HAP-1 (cell line): ENCODE data around the gene UTP20.
"Not testable (repeated sequence)": the region's sequence is repeated elsewhere in the genome, so short reads cannot be mapped to it uniquely, and the experiment has no call there.

ENCODE experiments used
- DNase-seq, 2 experiments: peaks; one replicate each; pipeline ENCODE4 v3.0.0-alpha.2; 2016 to 2020; ENCODE audit warnings: low spot score in 2 of 2
- H3K27me3 ChIP-seq: fragments of 250-450 bp; sonication (Bioruptor Pico); 2 replicates; pipeline ENCODE4 v1.5.1; 2020; ENCODE audit warnings: low read depth, mild to moderate bottlenecking, moderate library complexity
- H3K36me3 ChIP-seq: fragments of 250-450 bp; sonication (Bioruptor Pico); replicated peaks from 2 replicates; pipeline ENCODE4 v1.5.1; 2020; ENCODE audit warnings: mild to moderate bottlenecking
- H3K4me1 ChIP-seq: fragments of 250-450 bp; sonication (Bioruptor Pico); 2 replicates; pipeline ENCODE4 v1.5.1; 2020; ENCODE audit warnings: mild to moderate bottlenecking
- H3K4me3 ChIP-seq: fragments of 250-450 bp; sonication (Bioruptor Pico); 2 replicates; pipeline ENCODE4 v1.5.1; 2020; ENCODE audit warnings: mild to moderate bottlenecking, moderate library complexity
- H3K9me3 ChIP-seq: fragments of 250-450 bp; sonication (Bioruptor Pico); 2 replicates; pipeline ENCODE4 v1.5.1; 2020; ENCODE audit warnings: mild to moderate bottlenecking, moderate library complexity
- in situ Hi-C: fragments of 300-500 bp; cut with MboI; formaldehyde crosslinking; loops from 3 replicates; pipeline ENCODE4 v1.14.3; 2020; ENCODE audit warnings: low sequenced_read_pairs, inconsistent platforms, mixed read lengths

Gene UTP20

GRCh38 chr12:101422066-101422465, 142.2 kb downstream of the UTP20 start:
- H3K4me1 ChIP-seq, H3K36me3 ChIP-seq, H3K4me3 ChIP-seq, H3K9me3 ChIP-seq, H3K27me3 ChIP-seq, DNase-seq, in situ Hi-C loops: not testable (repeated sequence)

GRCh38 chr12:101424620-101425019, 144.7 kb downstream of the UTP20 start:
- no peaks in the 10 kb centered on the region; the same call in 1 of the 2 replicates for H3K9me3 ChIP-seq
- in situ Hi-C loops: no loop called here
- H3K27me3 ChIP-seq: no peaks in the 10 kb centered on the region
- H3K36me3 ChIP-seq: no peaks in the 10 kb centered on the region
- no peak overlapping the region for H3K4me3 ChIP-seq
- DNase-seq: no peak
- no peaks in the 10 kb centered on the region for H3K4me1 ChIP-seq

GRCh38 chr12:101430456-101430855, 150.6 kb downstream of the UTP20 start:
- H3K4me3 ChIP-seq: no peak overlapping the region
- DNase-seq: no peak
- H3K36me3 ChIP-seq: no peaks in the 10 kb centered on the region
- no peaks in the 10 kb centered on the region for H3K4me1 ChIP-seq
- in situ Hi-C loops: no loop called here
- no peaks in the 10 kb centered on the region; the same call in 1 of the 2 replicates for H3K9me3 ChIP-seq
- H3K27me3 ChIP-seq: no peaks in the 10 kb centered on the region

- in situ Hi-C loops: no loop called here
- Histone ChIP-seq H3K4me1 (peaks cover 14% of the 10 kb centered on the region), H3K36me3 (no peaks in the 10 kb centered on the region), H3K27me3 (no peaks in the 10 kb centered on the region), H3K9me3 (0 out of 2 replicates have a peak, but pooled peaks cover 2% of the 10 kb centered on the region), H3K4me3 (no peak overlapping the region)
- DNase-seq: no peak
Measured at GRCh38 chr12:101436136-101436535, 156.2 kb downstream of the UTP20 start.
